HepG2 (cell line): Measurements from ENCODE around the gene NCMAP. TPM values are rescaled to one million over a fixed set of nuclear protein-coding genes. Genes with fewer than 3 reads are reported as not detected.

Experiments
- ATAC-seq: fragments of 200-7000 bp; cut with Tn5 transposase; 3 replicates; pipeline ENCODE4 v1.9.1; 2020; ENCODE audit warnings: mild to moderate bottlenecking, moderate library complexity
- BruUV-seq: library from RNA; stranded (reverse); fragments of 400-500 nt; replicated peaks from 2 replicates; lab custom pipeline; 2021; lab: Mats Ljungman, UMichigan
- CTCF ChIA-PET: fragments of 300-600 bp; formaldehyde crosslinking; extraction: SDS; loops from one replicate; lab custom pipeline; 2021; ENCODE audit warnings: low total read pairs, inconsistent platforms, low intra/inter-chr PET ratio; lab: Yijun Ruan, JAX
- POLR2A ChIA-PET: fragments of 350-600 bp; sonication (Branson Sonifier 250); formaldehyde crosslinking; loops from one replicate; lab custom pipeline; 2020; ENCODE audit warnings: antibody characterized with exemption, inconsistent platforms; lab: Yijun Ruan, JAX
- DNase-seq: peaks from one replicate; pipeline ENCODE4 v3.0.0-alpha.2; 2015; ENCODE audit warnings: low spot score
- FAIRE-seq: peaks from 3 replicates; lab custom pipeline; 2011; peaks lifted over from hg19 to GRCh38; lab: Jason Lieb, UNC
- H2AFZ ChIP-seq: one replicate; pipeline ENCODE4 v1.6.1; 2011; ENCODE audit warnings: low read length, inconsistent platforms
- H3K27ac ChIP-seq: fragments of 300-600 bp; 3 replicates; pipeline ENCODE4 v1.8.0; 2011; ENCODE audit warnings: mixed run types, mild to moderate bottlenecking, mixed read lengths, low read length, inconsistent platforms; ENCODE audit not compliant: insufficient read depth; ENCODE audit errors: extremely low read length
- H3K27me3 ChIP-seq, 2 experiments: fragments of 200-600 bp in 1 of 2; 2 replicates in 1 of 2; 3 replicates in 1 of 2; pipeline versions ENCODE4 v1.6.0 to v1.8.0; 2011; ENCODE audit warnings: low read length in 2 of 2, mild to moderate bottlenecking in 2 of 2, moderate library complexity in 2 of 2, inconsistent platforms in 1 of 2; ENCODE audit not compliant: insufficient read depth in 2 of 2, control insufficient read depth in 1 of 2
- H3K36me3 ChIP-seq, 2 experiments: fragments of 200-600 bp in 1 of 2; replicated peaks in 1 of 2; 2 replicates in 1 of 2; 3 replicates in 1 of 2; pipeline versions ENCODE4 v1.5.1 to v1.8.0; 2011; ENCODE audit warnings: low read length in 2 of 2, inconsistent platforms in 1 of 2; ENCODE audit not compliant: insufficient read depth in 2 of 2, control insufficient read depth in 1 of 2
- H3K4me1 ChIP-seq: 2 replicates; pipeline ENCODE4 v1.5.1; 2012; ENCODE audit warnings: low read length, inconsistent platforms; ENCODE audit not compliant: insufficient read depth
- H3K4me2 ChIP-seq: 2 replicates; pipeline ENCODE4 v1.6.0; 2011; ENCODE audit warnings: low read depth, low read length, inconsistent platforms
- H3K4me3 ChIP-seq, 3 experiments: fragments of 200-600 bp in 1 of 3; sonication (generic), shearing (Covaris generic) in 1 of 3; replicated peaks in 1 of 3; 2 replicates each; pipeline ENCODE4 v1.5.1; 2011 to 2016; ENCODE audit warnings: low read length in 3 of 3, inconsistent platforms in 2 of 3, low read depth in 2 of 3, mild to moderate bottlenecking in 2 of 3, control low read depth in 1 of 3, mixed read lengths in 1 of 3; ENCODE audit not compliant: insufficient read depth in 1 of 3
- H3K79me2 ChIP-seq: one replicate; pipeline ENCODE4 v1.6.1; 2011; ENCODE audit warnings: low read length, inconsistent platforms; ENCODE audit not compliant: insufficient read depth
- H3K9ac ChIP-seq: 2 replicates; pipeline ENCODE4 v1.6.0; 2011; ENCODE audit warnings: mild to moderate bottlenecking, low read depth, low read length, inconsistent platforms; ENCODE audit not compliant: insufficient read depth
- H3K9me3 ChIP-seq: 2 replicates; pipeline ENCODE4 v1.5.1; 2012; ENCODE audit warnings: mild to moderate bottlenecking, low read length
- H4K20me1 ChIP-seq: 2 replicates; pipeline ENCODE4 v1.6.0; 2011; ENCODE audit warnings: inconsistent platforms, mild to moderate bottlenecking, low read length, moderate library complexity; ENCODE audit not compliant: insufficient read depth
- FOXJ3 ChIP-seq: sonication (generic); formaldehyde crosslinking; IDR thresholded peaks from 2 replicates; pipeline ENCODE4 v1.4.0; 2020; ENCODE audit warnings: missing genetic modification reagents, mild to moderate bottlenecking, borderline replicate concordance
- PTBP1 ChIP-seq: fragments of 200-400 bp; formaldehyde crosslinking; IDR thresholded peaks from 2 replicates; pipeline ENCODE4 v1.6.1; 2018; ENCODE audit warnings: low read length, low read depth; ENCODE audit not compliant: poor library complexity, severe bottlenecking
- ZFYVE20 ChIP-seq: sonication (generic); formaldehyde crosslinking; IDR thresholded peaks from 2 replicates; pipeline ENCODE4 v1.8.0; 2023; ENCODE audit warnings: low read depth, mild to moderate bottlenecking, moderate library complexity, missing genetic modification reagents, borderline replicate concordance
- ZMYM2 ChIP-seq: sonication (generic); formaldehyde crosslinking; IDR thresholded peaks from 2 replicates; pipeline ENCODE4 v1.8.0; 2022; ENCODE audit warnings: mild to moderate bottlenecking, missing genetic modification reagents
- ZNF562 ChIP-seq: sonication (generic); formaldehyde crosslinking; IDR thresholded peaks from 2 replicates; pipeline ENCODE4 v1.8.0; 2022; ENCODE audit warnings: missing genetic modification reagents, borderline replicate concordance
- ZNF709 ChIP-seq: sonication (generic); formaldehyde crosslinking; IDR thresholded peaks from 2 replicates; pipeline ENCODE4 v1.5.0; 2020; ENCODE audit warnings: mild to moderate bottlenecking, missing genetic modification reagents
- ZNF768 ChIP-seq: sonication (generic); formaldehyde crosslinking; IDR thresholded peaks from 2 replicates; pipeline ENCODE4 v1.4.0; 2020; ENCODE audit warnings: missing genetic modification reagents
- ZNF775 ChIP-seq: sonication (generic); formaldehyde crosslinking; IDR thresholded peaks from 2 replicates; pipeline ENCODE4 v1.4.0; 2020; ENCODE audit warnings: missing genetic modification reagents, mild to moderate bottlenecking, moderate library complexity, borderline replicate concordance
- WGBS: methylation state at CpG from one replicate; pipeline ENCODE4 v1.1.6; 2017; ENCODE audit warnings: low lambda C conversion rate; 5-methylcytosine and 5-hydroxymethylcytosine counted together
- in situ Hi-C: cut with HindIII; loops from 2 replicates; pipeline ENCODE4 v1.10.0; 2017; ENCODE audit warnings: low pct_unique_long_range_greater_than_20kb; ENCODE audit not compliant: extremely low pct_ligation_motif_present
- intact Hi-C: fragments of 100-400 bp; cut with micrococcal nuclease; formaldehyde crosslinking; loops from one replicate; pipeline ENCODE4 v1.10.0; 2022; ENCODE audit not compliant: unreplicated experiment
- polyA plus RNA-seq, 8 experiments: library from polyadenylated mRNA; depleted of rRNA in 3 of 8; stranded (reverse) in 7 of 8; unstranded in 1 of 8; fragments of >200 nt; fragmentation: Illumina TruSeq in 4 of 8; extraction: Trizol in 4 of 8; gene quantifications; 2 replicates each; pipeline versions ENCODE4 v1.2.1 to v1.2.3, GENCODE V29; 2011 to 2016; ENCODE audit warnings: low read depth in 4 of 8, missing spikeins in 1 of 8, mixed read lengths in 1 of 8; ENCODE audit not compliant: insufficient read depth in 1 of 8
- total RNA-seq, 5 experiments: library from RNA; depleted of rRNA; stranded (reverse); fragments of >200 nt; fragmentation: Illumina TruSeq; extraction: Trizol; gene quantifications; 2 replicates each; pipeline ENCODE4 v1.2.3, GENCODE V29; 2016; ENCODE audit warnings: low read depth in 1 of 5
- TF ChIP-seq, protein P1 (sequence below): sonication (generic); formaldehyde crosslinking; IDR thresholded peaks from 2 replicates; pipeline ENCODE4 v1.5.0; 2020; ENCODE audit warnings: mild to moderate bottlenecking, missing genetic modification reagents, borderline replicate concordance
- TF ChIP-seq, protein P2 (sequence below): sonication (generic); formaldehyde crosslinking; IDR thresholded peaks from 2 replicates; pipeline ENCODE4 v1.4.0; 2020; ENCODE audit warnings: missing genetic modification reagents

NCMAP gene
- total and polyA plus RNA-seq, 2 of the 13 experiments (the other 11 are each of a cell fraction or from before 2014, with no cell fraction given), result 2.7 to 20.0 TPM

DNA sequence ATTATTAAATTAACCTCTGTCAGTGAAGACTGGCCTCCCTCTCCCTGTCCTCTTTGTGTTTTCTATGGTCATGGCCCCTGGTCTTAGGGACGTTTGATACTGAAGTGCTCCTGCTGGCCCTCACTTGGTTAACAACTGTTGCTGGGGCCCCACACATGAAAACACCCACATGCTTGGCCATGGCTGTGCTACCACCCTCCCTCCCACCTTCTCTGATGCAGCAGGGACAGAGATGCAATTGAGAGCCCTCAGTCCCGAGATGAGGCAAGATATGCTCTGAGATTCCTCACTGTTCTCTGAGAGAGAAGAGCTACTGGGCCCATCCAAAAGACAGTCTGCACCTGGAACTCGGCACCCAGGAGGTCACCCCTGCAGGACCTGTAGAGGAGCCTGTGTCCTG lies 33.3 kb downstream of the NCMAP start:
- H3K4me1 ChIP-seq, result peaks cover 45% of the 10 kb centered on the region
- ATAC-seq (no peak), DNase-seq (no peak), FAIRE-seq (no peak)
- H3K9ac ChIP-seq, result no peak overlapping the region
- CTCF ChIA-PET, result no interaction called here
- WGBS, result 50% methylated on average over 2 of the region's 3 CpGs
- intact Hi-C loops (loop anchor here (5.0 kb wide), 1 partner anchor 48 kb away; no protein-coding TSS in a partner anchor), in situ Hi-C loops (no loop called here)
- H2AFZ ChIP-seq, result no peak overlapping the region
- H3K9me3 ChIP-seq, result no peaks in the 10 kb centered on the region
- TF ChIP-seq ZMYM2 (no peak), ZNF709 (CRISPR knock-in tag) (no peak), ZNF768 (CRISPR knock-in tag) (peak; percentile 23; the same call in 1 of the 2 replicates)
- no TSS peak for BruUV-seq
- H3K27me3 ChIP-seq, result no peaks in the 10 kb centered on the region
- POLR2A ChIA-PET, result interaction anchor here (0.8 kb wide), 1 partner anchor 48 kb away, joined by 3 read pairs; no protein-coding TSS in a partner anchor
- no peaks in the 10 kb centered on the region for H4K20me1 ChIP-seq
- H3K79me2 ChIP-seq, result no peaks in the 10 kb centered on the region
- H3K4me2 ChIP-seq, result no peak overlapping the region
- no peak overlapping the region for H3K4me3 ChIP-seq
- no peaks in the 10 kb centered on the region for H3K36me3 ChIP-seq
- H3K27ac ChIP-seq, result no peak overlapping the region

DNA sequence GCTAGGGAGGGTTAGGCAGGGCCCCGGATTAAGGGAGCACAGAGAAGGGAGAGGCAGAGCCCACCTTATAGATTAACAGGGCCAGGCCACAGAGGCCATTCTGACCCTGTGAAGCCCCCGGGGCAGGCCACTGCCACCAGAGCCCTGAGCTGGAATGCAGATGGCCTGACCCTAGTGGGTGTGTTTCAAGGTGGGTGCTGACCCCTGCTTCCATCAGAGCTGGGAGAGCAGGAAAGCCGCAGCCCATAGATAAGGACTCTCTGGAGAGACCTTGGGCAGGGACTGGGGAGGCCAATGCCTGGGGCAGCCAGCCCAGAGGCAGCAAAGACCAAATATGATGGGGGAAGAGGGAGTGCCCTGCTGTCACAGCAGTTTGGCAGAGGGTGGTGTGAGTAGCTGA lies 35.9 kb downstream of the NCMAP start:
- Histone ChIP-seq H3K9ac (no peak overlapping the region), H2AFZ (no peak overlapping the region), H3K4me1 (peaks cover 27% of the 10 kb centered on the region), H3K36me3 (no peaks in the 10 kb centered on the region; a peak in 1 of 5 replicates), H3K4me2 (no peak overlapping the region), H3K9me3 (no peaks in the 10 kb centered on the region), H3K27me3 (no peaks in the 10 kb centered on the region), H3K4me3 (no peak overlapping the region), H3K79me2 (no peaks in the 10 kb centered on the region), H4K20me1 (no peaks in the 10 kb centered on the region), H3K27ac (no peak overlapping the region)
- in situ Hi-C loops (no loop called here), intact Hi-C loops (no loop called here)
- ATAC-seq, result no peak
- TF ChIP-seq, protein P1, sequence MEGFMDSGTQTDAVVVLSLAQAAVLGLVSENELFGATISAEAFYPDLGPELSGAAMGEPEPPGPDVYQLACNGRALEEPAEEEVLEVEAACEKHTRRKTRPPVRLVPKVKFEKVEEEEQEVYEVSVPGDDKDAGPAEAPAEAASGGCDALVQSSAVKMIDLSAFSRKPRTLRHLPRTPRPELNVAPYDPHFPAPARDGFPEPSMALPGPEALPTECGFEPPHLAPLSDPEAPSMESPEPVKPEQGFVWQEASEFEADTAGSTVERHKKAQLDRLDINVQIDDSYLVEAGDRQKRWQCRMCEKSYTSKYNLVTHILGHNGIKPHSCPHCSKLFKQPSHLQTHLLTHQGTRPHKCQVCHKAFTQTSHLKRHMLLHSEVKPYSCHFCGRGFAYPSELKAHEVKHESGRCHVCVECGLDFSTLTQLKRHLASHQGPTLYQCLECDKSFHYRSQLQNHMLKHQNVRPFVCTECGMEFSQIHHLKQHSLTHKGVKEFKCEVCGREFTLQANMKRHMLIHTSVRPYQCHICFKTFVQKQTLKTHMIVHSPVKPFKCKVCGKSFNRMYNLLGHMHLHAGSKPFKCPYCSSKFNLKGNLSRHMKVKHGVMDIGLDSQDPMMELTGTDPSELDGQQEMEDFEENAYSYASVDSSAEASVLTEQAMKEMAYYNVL, result no peak
- TF ChIP-seq ZNF775 (no peak), ZNF562 (CRISPR knock-in tag) (no peak), ZFYVE20 (CRISPR knock-in tag) (no peak), PTBP1 (no peak), FOXJ3 (CRISPR knock-in tag) (no peak)
- TF ChIP-seq, protein P2, sequence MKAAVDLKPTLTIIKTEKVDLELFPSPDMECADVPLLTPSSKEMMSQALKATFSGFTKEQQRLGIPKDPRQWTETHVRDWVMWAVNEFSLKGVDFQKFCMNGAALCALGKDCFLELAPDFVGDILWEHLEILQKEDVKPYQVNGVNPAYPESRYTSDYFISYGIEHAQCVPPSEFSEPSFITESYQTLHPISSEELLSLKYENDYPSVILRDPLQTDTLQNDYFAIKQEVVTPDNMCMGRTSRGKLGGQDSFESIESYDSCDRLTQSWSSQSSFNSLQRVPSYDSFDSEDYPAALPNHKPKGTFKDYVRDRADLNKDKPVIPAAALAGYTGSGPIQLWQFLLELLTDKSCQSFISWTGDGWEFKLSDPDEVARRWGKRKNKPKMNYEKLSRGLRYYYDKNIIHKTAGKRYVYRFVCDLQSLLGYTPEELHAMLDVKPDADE (CRISPR knock-in tag), result no peak
- ChIA-PET CTCF (no interaction called here), POLR2A (interaction anchor here (1.2 kb wide), 1 partner anchor 24 kb away, joined by 3 read pairs; no protein-coding TSS in a partner anchor)
- no peak for DNase-seq
- no peak for FAIRE-seq
- WGBS, result 29% methylated on average over 2 of the region's 3 CpGs
- BruUV-seq, result no TSS peak
